ENCODE data around the gene LMBRD1. TPM values are rescaled to one million over a fixed set of nuclear protein-coding genes. Genes with fewer than 3 reads are reported as not detected.

LMBRD1 gene
- total RNA-seq, 1 experiment from 2014 or later, result 17.0 TPM

- Histone ChIP-seq H2AFZ (ENCODE audit: low read length) (no peak overlapping the region), H3K4ac (ENCODE audit: low read depth, low read length) (no peak overlapping the region), H3K79me2 (ENCODE audit: insufficient read depth, low read length) (no peaks in the 10 kb centered on the region), H3K18ac (ENCODE audit: insufficient read length, low read depth, low read length) (no peak overlapping the region), H3K4me1 (ENCODE audit: insufficient read depth, low read length) (peaks cover 3% of the 10 kb centered on the region; the same call in 1 of the 2 replicates), H2BK15ac (ENCODE audit: low read depth, low read length) (no peak overlapping the region), H2AK5ac (ENCODE audit: insufficient read length, low read length) (no peak overlapping the region), H3T11ph (ENCODE audit: low read length) (no peak overlapping the region), H2BK12ac (ENCODE audit: insufficient read length, low read depth, low read length) (no peak overlapping the region), H4K91ac (ENCODE audit: insufficient read length, low read depth, low read length) (no peak overlapping the region), H4K5ac (ENCODE audit: insufficient read length, low read depth, low read length) (no peak overlapping the region), H4K20me1 (ENCODE audit: control insufficient read depth, insufficient read depth, insufficient read length) (no peaks in the 10 kb centered on the region), H3K56ac (ENCODE audit: insufficient read length, low read depth, low read length) (no peak overlapping the region), H2BK5ac (ENCODE audit: insufficient read length, low read length) (no peak overlapping the region), H2BK20ac (ENCODE audit: low read depth, low read length, poor library complexity, severe bottlenecking) (no peak overlapping the region), H3K9me3 (ENCODE audit: control insufficient read depth, low read depth, low read length) (no peaks in the 10 kb centered on the region), H3K14ac (ENCODE audit: insufficient read depth, low read length) (no peak overlapping the region), H3K4me2 (ENCODE audit: insufficient read depth, insufficient read length, low read length) (no peak overlapping the region), H3K27me3 (ENCODE audit: insufficient read depth, low read length) (no peaks in the 10 kb centered on the region), H3K27ac (ENCODE audit: insufficient read length, low read depth, low read length) (no peak overlapping the region), H2BK120ac (ENCODE audit: low read depth, low read length, poor library complexity, severe bottlenecking) (no peak overlapping the region), H3K79me1 (ENCODE audit: insufficient read depth, low read depth, low read length, poor library complexity, severe bottlenecking) (no peaks in the 10 kb centered on the region), H3K23me2 (ENCODE audit: insufficient read length, low read depth, low read length, poor library complexity, severe bottlenecking) (no peaks in the 10 kb centered on the region), H3K9ac (ENCODE audit: extremely low read depth, insufficient read length, low read length) (no peak overlapping the region), H4K8ac (replicated peaks; ENCODE audit: insufficient read length, low read depth, low read length) (no peak overlapping the region), H3K23ac (ENCODE audit: insufficient read length, low read depth, low read length) (no peak overlapping the region)
- no peak overlapping the region for H3K4me3 Mint-ChIP-seq
- no peaks in the 10 kb centered on the region for H3K9me3 Mint-ChIP-seq
- no peak for TF ChIP-seq CTCF (conservative IDR thresholded peaks at IDR 0.05)
- H3K36me3 Mint-ChIP-seq (ENCODE audit: insufficient read depth in 1 of 3, low read depth in 3 of 3), result no peaks in the 10 kb centered on the region
- H3K4me1 Mint-ChIP-seq, result peaks cover 18 to 19% of the 10 kb centered on the region in 2 experiments
- no peak overlapping the region for H3K27ac Mint-ChIP-seq
- no peaks in the 10 kb centered on the region for H3K27me3 Mint-ChIP-seq (ENCODE audit: low read depth)
- WGBS (ENCODE audit: extremely low coverage, insufficient read length, low lambda C conversion rate), result no CpG with 5 or more reads among the region's 1 CpG
- no peak for DNase-seq
Observed at GRCh38 chr6:69820018-69820417, 23.2 kb upstream of the LMBRD1 start.

Data from H9 (cell line).